PC-3 (cell line): Measurements from ENCODE around the gene SNAPC1.

ENCODE experiments used
- EZH2 ChIP-seq: fragments of 300-600 bp; sonication (generic); IDR thresholded peaks from one replicate; pipeline ENCODE4 v1.6.1; 2017; ENCODE audit warnings: antibody characterized with exemption, mild to moderate bottlenecking, low read length; ENCODE audit not compliant: unreplicated experiment
- TF ChIP-seq, protein P1 (sequence below): fragments of 300-600 bp; sonication (generic); conservative IDR thresholded peaks from 2 replicates; pipeline ENCODE4 v1.5.1; 2017; ENCODE audit warnings: antibody characterized with exemption, low read depth, mild to moderate bottlenecking, low read length

DNA sequence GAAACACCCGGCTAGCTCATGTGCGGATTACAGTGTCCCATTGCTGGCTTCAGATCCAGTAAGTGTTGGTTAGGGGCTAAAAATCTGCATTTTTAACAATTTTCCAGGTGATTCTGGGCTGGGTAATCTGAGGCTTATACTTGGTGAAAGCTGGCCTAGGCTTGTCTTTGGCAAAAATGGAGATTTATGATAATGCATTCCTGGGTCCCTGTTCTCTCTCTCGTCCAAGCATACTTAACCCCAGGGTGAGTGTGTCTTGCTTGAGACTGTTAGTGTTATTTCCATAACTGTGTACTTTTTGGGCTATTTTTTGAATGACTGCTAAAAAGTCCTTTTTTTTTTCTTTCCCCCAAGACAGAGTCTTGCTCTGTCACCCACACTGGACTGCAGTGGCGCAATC is 43.2 kb downstream of the SNAPC1 start:
- TF ChIP-seq, protein P1, sequence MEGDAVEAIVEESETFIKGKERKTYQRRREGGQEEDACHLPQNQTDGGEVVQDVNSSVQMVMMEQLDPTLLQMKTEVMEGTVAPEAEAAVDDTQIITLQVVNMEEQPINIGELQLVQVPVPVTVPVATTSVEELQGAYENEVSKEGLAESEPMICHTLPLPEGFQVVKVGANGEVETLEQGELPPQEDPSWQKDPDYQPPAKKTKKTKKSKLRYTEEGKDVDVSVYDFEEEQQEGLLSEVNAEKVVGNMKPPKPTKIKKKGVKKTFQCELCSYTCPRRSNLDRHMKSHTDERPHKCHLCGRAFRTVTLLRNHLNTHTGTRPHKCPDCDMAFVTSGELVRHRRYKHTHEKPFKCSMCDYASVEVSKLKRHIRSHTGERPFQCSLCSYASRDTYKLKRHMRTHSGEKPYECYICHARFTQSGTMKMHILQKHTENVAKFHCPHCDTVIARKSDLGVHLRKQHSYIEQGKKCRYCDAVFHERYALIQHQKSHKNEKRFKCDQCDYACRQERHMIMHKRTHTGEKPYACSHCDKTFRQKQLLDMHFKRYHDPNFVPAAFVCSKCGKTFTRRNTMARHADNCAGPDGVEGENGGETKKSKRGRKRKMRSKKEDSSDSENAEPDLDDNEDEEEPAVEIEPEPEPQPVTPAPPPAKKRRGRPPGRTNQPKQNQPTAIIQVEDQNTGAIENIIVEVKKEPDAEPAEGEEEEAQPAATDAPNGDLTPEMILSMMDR, result no peak
- no peak for TF ChIP-seq EZH2
